Astrocyte (in vitro differentiated cells and primary cell): ENCODE measurements around the gene PADI4.

ENCODE experiments used
- CTCF ChIP-seq: IDR thresholded peaks from 2 replicates; pipeline ENCODE4 v1.5.1; 2011; ENCODE audit warnings: low read depth, mild to moderate bottlenecking, inconsistent platforms, low read length, moderate library complexity; ENCODE audit not compliant: insufficient read depth
- EZH2 ChIP-seq: IDR thresholded peaks from 2 replicates; pipeline ENCODE4 v1.6.1; 2012; ENCODE audit warnings: mild to moderate bottlenecking, low read length, inconsistent platforms; ENCODE audit not compliant: insufficient read depth

GRCh38 chr1:17276568-17276967 is 31.4 kb upstream of the PADI4 start:
- TF ChIP-seq CTCF: no peak
- TF ChIP-seq EZH2: no peak
